K562 (cell line): Measurements from ENCODE around the gene BCL11A. TPM values are rescaled to one million over a fixed set of nuclear protein-coding genes. Genes with fewer than 3 reads are reported as not detected.

Source experiments
- CHD1 ChIP-seq: fragments of 200-600 bp; sonication (generic); IDR thresholded peaks from one replicate; pipeline ENCODE4 v1.6.1; 2012; ENCODE audit warnings: mild to moderate bottlenecking, moderate library complexity, low read length, inconsistent platforms
- CREM ChIP-seq: IDR thresholded peaks from 2 replicates; pipeline ENCODE4 v1.6.1; 2014; ENCODE audit warnings: antibody characterized with exemption, low read depth
- CXXC5 ChIP-seq: fragments of 250-450 bp; sonication (Bioruptor Pico); IDR thresholded peaks from 2 replicates; pipeline ENCODE4 v1.8.0; 2022; ENCODE audit warnings: inconsistent platforms, mild to moderate bottlenecking, moderate library complexity
- DPF2 ChIP-seq: fragments of 450-650 bp; IDR thresholded peaks from 2 replicates; pipeline ENCODE4 v1.6.1; 2016
- ETV1 ChIP-seq: fragments of 450-650 bp; conservative IDR thresholded peaks from 2 replicates; pipeline ENCODE4 v1.6.1; 2016; ENCODE audit warnings: missing genetic modification characterization, control low read depth, low read depth, missing compliant biosample characterization
- HSF4 ChIP-seq: fragments of 250-450 bp; sonication (Bioruptor Pico); IDR thresholded peaks from 2 replicates; pipeline ENCODE4 v2.1.2; 2022; ENCODE audit warnings: mild to moderate bottlenecking, moderate library complexity, borderline replicate concordance
- KLF13 ChIP-seq: fragments of 450-650 bp; IDR thresholded peaks from 2 replicates; pipeline ENCODE4 v1.6.1; 2016; ENCODE audit warnings: missing genetic modification characterization, low read depth, mild to moderate bottlenecking, missing compliant biosample characterization, moderate library complexity, borderline replicate concordance
- MAFG ChIP-seq: fragments of 450-650 bp; conservative IDR thresholded peaks from 2 replicates; pipeline ENCODE4 v1.6.1; 2016; ENCODE audit warnings: missing genetic modification characterization, missing compliant biosample characterization
- MTA3 ChIP-seq: fragments of 450-650 bp; formaldehyde crosslinking; IDR thresholded peaks from 2 replicates; pipeline ENCODE4 v1.6.1; 2017; ENCODE audit warnings: mild to moderate bottlenecking, borderline replicate concordance
- PHB ChIP-seq: fragments of 250-450 bp; sonication (Bioruptor Pico); IDR thresholded peaks from 2 replicates; pipeline ENCODE4 v1.5.0; 2021
- POLR2H ChIP-seq: IDR thresholded peaks from 2 replicates; pipeline ENCODE4 v1.6.1; 2016; ENCODE audit warnings: missing genetic modification characterization, low read depth, mild to moderate bottlenecking, control low read depth, missing compliant biosample characterization, moderate library complexity
- PTTG1 ChIP-seq: fragments of 450-650 bp; IDR thresholded peaks from 2 replicates; pipeline ENCODE4 v1.6.1; 2016; ENCODE audit warnings: low read depth, mild to moderate bottlenecking, missing genetic modification characterization, missing compliant biosample characterization
- RAD21 ChIP-seq, 2 experiments: fragments of 250-450 bp in 1 of 2; fragments of 450-650 bp in 1 of 2; sonication (Bioruptor Pico) in 1 of 2; formaldehyde crosslinking in 1 of 2; IDR thresholded peaks in 1 of 2; conservative IDR thresholded peaks in 1 of 2; 2 replicates each; pipeline versions ENCODE4 v1.4.0 to v1.8.0; 2020 to 2022; ENCODE audit warnings: mild to moderate bottlenecking in 2 of 2, moderate library complexity in 1 of 2
- RAD51 ChIP-seq: fragments of 450-650 bp; IDR thresholded peaks from 2 replicates; pipeline ENCODE4 v1.7.1; 2016; ENCODE audit warnings: low read depth, mild to moderate bottlenecking, borderline replicate concordance
- RCOR1 ChIP-seq, 2 experiments: IDR thresholded peaks; 2 replicates each; pipeline ENCODE4 v1.6.1; 2012; ENCODE audit warnings: low read depth in 2 of 2, low read length in 2 of 2, borderline replicate concordance in 1 of 2, improper control_type of control experiment in 1 of 2
- SIN3B ChIP-seq: fragments of 450-650 bp; IDR thresholded peaks from 2 replicates; pipeline ENCODE4 v1.6.1; 2017; ENCODE audit warnings: low read depth, mild to moderate bottlenecking, moderate library complexity
- SMARCA5 ChIP-seq: fragments of 450-650 bp; IDR thresholded peaks from 2 replicates; pipeline ENCODE4 v1.6.1; 2016
- TEAD2 ChIP-seq: fragments of 450-650 bp; IDR thresholded peaks from 2 replicates; pipeline ENCODE4 v1.6.1; 2016; ENCODE audit warnings: missing genetic modification characterization, control low read depth, missing compliant biosample characterization
- THRAP3 ChIP-seq: fragments of 450-650 bp; IDR thresholded peaks from 2 replicates; pipeline ENCODE4 v1.6.1; 2016; ENCODE audit warnings: mild to moderate bottlenecking, inconsistent platforms, borderline replicate concordance
- TOE1 ChIP-seq, 2 experiments: fragments of 450-650 bp in 1 of 2; sonication (generic) in 1 of 2; formaldehyde crosslinking in 1 of 2; IDR thresholded peaks; 2 replicates each; pipeline versions ENCODE4 v1.7.1 to v1.8.0; 2016 to 2022; ENCODE audit warnings: borderline replicate concordance in 2 of 2, mild to moderate bottlenecking in 2 of 2, antibody characterized with exemption in 1 of 2, inconsistent platforms in 1 of 2, low read depth in 1 of 2, missing genetic modification reagents in 1 of 2, moderate library complexity in 1 of 2
- polyA plus RNA-seq, 8 experiments: library from polyadenylated mRNA; depleted of rRNA in 4 of 8; stranded (reverse) in 5 of 8; unstranded in 3 of 8; fragments of >200 nt; fragmentation: Nextera tagmentation in 2 of 8; fragmentation: Illumina TruSeq in 1 of 8; extraction: Ambion mirVana in 2 of 8; extraction: Trizol in 1 of 8; gene quantifications; 2 replicates each; pipeline versions ENCODE4 v1.2.1 to v1.2.3, GENCODE V29; 2011 to 2014; ENCODE audit warnings: inconsistent platforms in 1 of 8, missing spikeins in 1 of 8
- total RNA-seq, 7 experiments: library from RNA; depleted of rRNA in 6 of 7; stranded (reverse); fragments of >200 nt in 6 of 7; fragmentation: Illumina TruSeq in 2 of 7; extraction: Trizol in 2 of 7; gene quantifications; 2 replicates each; pipeline versions ENCODE4 v1.2.1 to v1.2.3, GENCODE V29; 2011 to 2021; ENCODE audit warnings: low replicate concordance in 1 of 7
- TF ChIP-seq, protein P1 (sequence below): fragments of 250-450 bp; sonication (Bioruptor Pico); IDR thresholded peaks from 2 replicates; pipeline ENCODE4 v1.5.0; 2021; ENCODE audit warnings: mild to moderate bottlenecking, moderate library complexity
- TF ChIP-seq, protein P2 (sequence below): fragments of 450-650 bp; IDR thresholded peaks from 2 replicates; pipeline ENCODE4 v1.6.1; 2016; ENCODE audit warnings: missing biosample characterization, missing genetic modification characterization
- TF ChIP-seq, protein P3 (sequence below): sonication (generic); formaldehyde crosslinking; IDR thresholded peaks from 2 replicates; pipeline ENCODE4 v1.8.0; 2022; ENCODE audit warnings: mild to moderate bottlenecking, missing genetic modification reagents

BCL11A gene
- total and polyA plus RNA-seq, 9 of the 15 experiments (the other 6 are each of a cell fraction or from before 2014, with no cell fraction given) = 0.13 TPM; not detected in 8

DNA sequence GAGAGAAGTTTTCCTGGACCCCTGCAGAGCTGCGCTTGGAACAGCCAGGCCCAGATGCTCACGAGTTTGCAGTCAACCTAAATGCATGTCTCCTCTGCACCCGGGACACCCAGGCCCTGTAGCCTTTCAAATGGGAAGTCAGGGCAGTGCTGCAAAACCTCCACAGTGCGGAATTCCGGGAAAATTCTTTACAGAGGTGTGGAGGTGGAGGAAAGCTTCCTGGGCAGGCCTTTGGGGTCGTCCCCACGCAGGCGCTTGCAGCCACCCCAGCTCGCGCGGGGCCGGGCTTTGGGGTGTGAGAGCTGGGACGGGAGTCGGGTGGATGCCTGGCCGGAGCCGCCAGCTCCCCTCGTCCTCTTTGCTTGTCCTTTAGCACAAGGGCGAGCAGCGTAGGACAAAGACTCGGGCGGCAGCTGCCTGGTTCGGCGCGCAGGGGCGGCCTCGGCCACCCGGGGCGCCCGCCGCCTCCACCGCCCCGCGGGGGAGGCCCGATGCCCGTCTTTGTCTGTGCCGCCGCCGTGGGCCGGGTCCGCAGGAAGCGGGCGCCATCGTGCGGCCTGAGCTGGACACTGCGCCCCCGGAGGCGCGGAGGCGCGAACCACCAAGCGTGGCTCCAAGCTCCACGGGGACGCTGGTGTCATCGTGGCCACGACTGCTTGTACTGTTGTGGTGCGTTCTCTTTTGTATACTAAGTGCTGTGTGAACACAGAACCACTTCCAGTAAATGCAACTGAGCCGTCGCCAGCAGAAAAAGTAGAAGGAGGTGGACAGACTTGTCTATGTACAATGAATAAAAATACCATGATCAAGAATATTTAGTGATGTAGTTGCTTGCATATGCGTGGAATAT lies 28.2 kb upstream of the BCL11A start (continued):
- TF ChIP-seq, protein P1, sequence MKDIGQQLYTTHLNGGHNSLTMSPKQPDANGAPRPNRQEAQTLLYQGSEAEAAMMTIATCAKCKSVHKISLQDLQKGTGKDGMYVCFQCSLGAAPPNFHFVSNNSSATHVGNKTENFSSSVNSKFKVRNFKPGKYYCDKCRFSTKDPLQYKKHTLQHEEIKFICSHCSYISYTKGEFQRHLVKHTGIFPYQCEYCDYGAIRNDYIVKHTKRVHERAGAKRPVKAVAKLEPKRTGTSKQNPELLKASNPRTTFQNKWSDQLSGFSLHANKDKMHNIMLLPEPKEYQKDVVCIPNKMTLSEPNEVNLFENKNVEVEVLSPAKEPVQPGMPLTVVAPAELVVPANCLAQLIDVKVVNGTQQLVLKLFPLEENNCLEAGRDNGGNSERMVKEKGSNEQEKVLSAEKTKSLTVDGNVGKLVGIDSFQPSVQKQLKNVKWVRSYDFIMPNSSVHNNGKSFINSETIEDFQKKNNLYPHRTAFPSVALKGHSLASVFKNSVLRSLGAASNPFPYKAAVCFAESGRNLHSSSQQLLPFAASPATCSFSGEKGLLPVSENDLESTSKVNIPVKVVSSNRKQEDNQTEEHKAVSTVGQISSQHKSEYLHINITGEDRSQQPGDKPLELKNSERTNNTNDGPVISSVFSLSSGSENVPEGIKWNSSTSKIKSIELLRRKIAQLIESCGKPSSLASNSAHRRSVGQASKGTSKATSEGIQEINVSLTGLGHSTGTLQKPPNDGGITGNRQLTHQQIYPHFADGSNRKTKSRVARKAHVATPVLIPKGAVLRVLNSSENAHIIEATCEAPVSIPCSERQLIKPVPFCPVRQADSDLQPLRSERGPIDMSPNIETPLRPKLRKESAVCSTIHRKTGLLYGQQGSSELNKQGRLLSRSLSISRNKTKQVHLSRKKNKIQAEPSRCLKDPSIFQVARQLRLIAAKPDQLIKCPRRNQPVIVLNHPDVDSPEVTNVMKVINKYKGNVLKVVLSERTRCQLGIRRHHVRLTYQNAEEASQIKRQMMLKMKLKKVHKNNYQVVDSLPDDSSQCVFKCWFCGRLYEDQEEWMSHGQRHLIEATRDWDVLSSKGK (CRISPR knock-in tag) = no peak
- TF ChIP-seq RAD21 (CRISPR knock-in tag; conservative IDR thresholded peaks at IDR 0.05 in 1 of 2, IDR thresholded peaks at IDR 0.05 in 1 of 2) (peak; percentile 85 to 87), PHB (CRISPR knock-in tag) (no peak), RAD51 (no peak), SMARCA5 (no peak), TOE1 (IDR thresholded peaks at IDR 0.05; ENCODE audit: borderline replicate concordance) (no peak), TOE1 (CRISPR knock-in tag; IDR thresholded peaks at IDR 0.05; ENCODE audit: borderline replicate concordance, low read depth) (no peak), CHD1 (no peak), CREM (0 out of 2 replicates have a peak, but pooled peaks have one; percentile 23), SIN3B (no peak), ETV1 (tag) (no peak), CXXC5 (peak; percentile 46), THRAP3 (no peak), PTTG1 (no peak), MAFG (tag) (no peak), RCOR1 (IDR thresholded peaks at IDR 0.05; ENCODE audit: borderline replicate concordance in 1 of 2, low read depth in 2 of 2, low read length in 2 of 2) (0 out of 4 replicates have a peak, but pooled peaks of 1 of the 2 experiments have one; percentile 15), POLR2H (tag) (no peak), MTA3 (no peak), KLF13 (tag) (no peak), DPF2 (no peak), TEAD2 (tag) (no peak), HSF4 (no peak)
- TF ChIP-seq, protein P2, sequence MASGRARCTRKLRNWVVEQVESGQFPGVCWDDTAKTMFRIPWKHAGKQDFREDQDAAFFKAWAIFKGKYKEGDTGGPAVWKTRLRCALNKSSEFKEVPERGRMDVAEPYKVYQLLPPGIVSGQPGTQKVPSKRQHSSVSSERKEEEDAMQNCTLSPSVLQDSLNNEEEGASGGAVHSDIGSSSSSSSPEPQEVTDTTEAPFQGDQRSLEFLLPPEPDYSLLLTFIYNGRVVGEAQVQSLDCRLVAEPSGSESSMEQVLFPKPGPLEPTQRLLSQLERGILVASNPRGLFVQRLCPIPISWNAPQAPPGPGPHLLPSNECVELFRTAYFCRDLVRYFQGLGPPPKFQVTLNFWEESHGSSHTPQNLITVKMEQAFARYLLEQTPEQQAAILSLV (tag) = no peak
- TF ChIP-seq, protein P3, sequence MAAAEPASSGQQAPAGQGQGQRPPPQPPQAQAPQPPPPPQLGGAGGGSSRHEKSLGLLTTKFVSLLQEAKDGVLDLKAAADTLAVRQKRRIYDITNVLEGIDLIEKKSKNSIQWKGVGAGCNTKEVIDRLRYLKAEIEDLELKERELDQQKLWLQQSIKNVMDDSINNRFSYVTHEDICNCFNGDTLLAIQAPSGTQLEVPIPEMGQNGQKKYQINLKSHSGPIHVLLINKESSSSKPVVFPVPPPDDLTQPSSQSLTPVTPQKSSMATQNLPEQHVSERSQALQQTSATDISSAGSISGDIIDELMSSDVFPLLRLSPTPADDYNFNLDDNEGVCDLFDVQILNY (CRISPR knock-in tag) = no peak
